Right lobe of liver (tissue), 6 donors: ENCODE results near the gene SCD. TPM values are rescaled to one million over a fixed set of nuclear protein-coding genes. Genes with fewer than 3 reads are reported as not detected.
A peak's percentile ranks its signal among the peaks of the same experiment; 100 is the strongest.
"Not testable (repeated sequence)": the region's sequence is repeated elsewhere in the genome, so short reads cannot be mapped to it uniquely, and the experiment has no call there.

Experiments
- ATAC-seq, 4 donors: fragments of 200-7000 bp; cut with Tn5 transposase; one replicate each; pipeline ENCODE4 v1.9.1; 2020; ENCODE audit warnings: mild to moderate bottlenecking in 4 of 4, moderate library complexity in 4 of 4
- DNase-seq, 3 donors: peaks; one replicate each; pipeline ENCODE4 v3.0.0-alpha.2; 2020
- H3K27ac ChIP-seq, 3 donors: fragments of 200-600 bp; one replicate each; pipeline ENCODE4 v1.8.0; 2022
- H3K27me3 ChIP-seq, 2 donors: fragments of 200-600 bp; one replicate each; pipeline ENCODE4 v1.8.0; 2022
- H3K36me3 ChIP-seq, 4 donors: fragments of 200-600 bp; sonication (generic) in 1 of 4; one replicate each; pipeline versions ENCODE4 v1.5.1 to v1.8.0; 2017 to 2022; ENCODE audit warnings: control low read depth in 1 of 4
- H3K4me1 ChIP-seq, 4 donors: fragments of 200-600 bp; sonication (generic) in 1 of 4; one replicate each; pipeline versions ENCODE4 v1.5.1 to v1.8.0; 2017 to 2022; ENCODE audit warnings: control low read depth in 1 of 4
- H3K4me3 ChIP-seq, 3 donors: fragments of 200-600 bp; one replicate each; pipeline ENCODE4 v1.8.0; 2022
- H3K9me3 ChIP-seq, 4 donors: fragments of 200-600 bp; sonication (generic) in 1 of 4; one replicate each; pipeline versions ENCODE4 v1.5.1 to v1.8.0; 2017 to 2022; ENCODE audit warnings: control low read depth in 1 of 4
- CTCF ChIP-seq, 4 donors: fragments of 200-600 bp in 3 of 4; fragments of 450-650 bp in 1 of 4; IDR thresholded peaks; one replicate each; pipeline versions ENCODE4 v1.5.1 to v1.8.0; 2016 to 2022; ENCODE audit warnings: antibody characterized with exemption in 4 of 4, mild to moderate bottlenecking in 2 of 4
- POLR2A ChIP-seq: fragments of 450-650 bp; IDR thresholded peaks from one replicate; pipeline ENCODE4 v1.6.1; 2017; ENCODE audit warnings: antibody characterized with exemption, mild to moderate bottlenecking
- WGBS: methylation state at CpG from one replicate; pipeline ENCODE4 v1.1.6; 2018; ENCODE audit warnings: low coverage, low lambda C conversion rate; ENCODE audit not compliant: insufficient coverage; ENCODE audit errors: missing lambda C conversion rate; 5-methylcytosine and 5-hydroxymethylcytosine counted together
- intact Hi-C, 2 donors: fragments of 100-400 bp; cut with DNase I; formaldehyde crosslinking; loops; one replicate each; pipeline versions ENCODE4 v1.11.2 to v1.14.1; 2022
- total RNA-seq, 6 experiments: library from RNA; depleted of rRNA in 2 of 6; stranded (reverse); fragments of >200 nt in 2 of 6; fragmentation: NEBNext Ultra II Directional in 3 of 6; extraction: Animal tissue kit (Norgen Biotek cat#: 25700) in 3 of 6; gene quantifications; one replicate each; pipeline versions ENCODE4 v1.1.0 to v1.2.4, GENCODE V29; 2016 to 2023
- donor health status: DM: no; HTN: yes; CAD: no.
- donor health status: DM: no; HTN: no; CAD: no.
- donor health status: DM: no; HTN: no; CAD: no.
- donor health status: DM: no; HTN: yes; CAD: no.
- donor health status: DM: no; HTN: yes; CAD: no.

Gene SCD
- total RNA-seq, 6 experiments from 2014 or later: 38.3 to 599 (median 220) TPM

DNA sequence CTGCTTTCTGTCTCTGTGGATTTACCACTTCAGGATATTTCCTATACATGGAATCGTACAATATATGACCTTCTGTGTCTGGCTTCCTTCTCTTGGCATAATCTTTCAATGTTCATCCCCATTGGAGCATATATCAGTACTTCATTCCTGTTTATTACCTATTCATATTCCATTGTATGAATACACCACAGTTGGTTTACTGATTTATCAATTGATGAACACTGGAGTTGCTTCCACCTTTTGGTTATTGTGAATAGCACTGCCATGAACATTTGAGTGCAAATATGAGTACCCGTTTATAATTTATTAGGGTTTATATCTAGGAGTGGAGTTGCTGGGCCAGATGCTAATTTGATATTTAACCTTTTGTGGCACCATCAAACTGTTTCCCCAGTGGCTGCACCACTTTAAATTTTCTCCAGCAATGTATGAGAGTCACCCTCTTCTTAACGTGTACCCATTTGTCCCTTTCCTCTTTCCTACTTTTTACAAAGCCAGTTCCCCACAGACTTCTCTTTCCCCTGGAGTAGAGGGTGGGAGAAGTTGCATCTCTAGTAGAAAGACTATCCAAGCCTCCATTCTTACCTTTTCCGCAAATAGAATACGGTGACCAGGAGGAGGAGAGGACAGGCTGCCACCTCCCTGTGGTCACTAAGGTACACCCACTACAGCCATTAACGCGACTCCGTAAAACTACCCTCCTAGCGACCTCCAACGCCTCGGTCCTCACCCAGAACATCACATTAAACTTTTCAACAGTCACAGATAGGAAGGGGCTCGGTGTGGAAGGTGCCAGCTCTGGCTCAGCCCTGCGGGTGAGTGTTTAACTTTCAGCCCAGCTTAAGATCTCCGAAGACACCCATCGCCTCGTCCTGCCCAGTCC is 25.6 kb downstream of the SCD start:
- peak in 1 of 4 donors; percentile 0 for ATAC-seq
- DNase-seq: no peak
- peak overlapping the region; percentile 12 to 61 (median 59) for H3K4me3 ChIP-seq
- TF ChIP-seq CTCF (IDR thresholded peaks at IDR 0.05): no peak
- peak; percentile 45 for TF ChIP-seq POLR2A
- no peaks in the 10 kb centered on the region for H3K9me3 ChIP-seq
- H3K27me3 ChIP-seq: no peaks in the 10 kb centered on the region
- WGBS: 11% methylated on average over 15 of the region's 16 CpGs
- no peaks in the 10 kb centered on the region for H3K36me3 ChIP-seq
- peak overlapping the region; percentile 95 to 100 (median 100) for H3K27ac ChIP-seq
- intact Hi-C loops: no loop called here
- peaks cover 0 to 41% (median 20%) of the 10 kb centered on the region in 4 donors for H3K4me1 ChIP-seq

DNA sequence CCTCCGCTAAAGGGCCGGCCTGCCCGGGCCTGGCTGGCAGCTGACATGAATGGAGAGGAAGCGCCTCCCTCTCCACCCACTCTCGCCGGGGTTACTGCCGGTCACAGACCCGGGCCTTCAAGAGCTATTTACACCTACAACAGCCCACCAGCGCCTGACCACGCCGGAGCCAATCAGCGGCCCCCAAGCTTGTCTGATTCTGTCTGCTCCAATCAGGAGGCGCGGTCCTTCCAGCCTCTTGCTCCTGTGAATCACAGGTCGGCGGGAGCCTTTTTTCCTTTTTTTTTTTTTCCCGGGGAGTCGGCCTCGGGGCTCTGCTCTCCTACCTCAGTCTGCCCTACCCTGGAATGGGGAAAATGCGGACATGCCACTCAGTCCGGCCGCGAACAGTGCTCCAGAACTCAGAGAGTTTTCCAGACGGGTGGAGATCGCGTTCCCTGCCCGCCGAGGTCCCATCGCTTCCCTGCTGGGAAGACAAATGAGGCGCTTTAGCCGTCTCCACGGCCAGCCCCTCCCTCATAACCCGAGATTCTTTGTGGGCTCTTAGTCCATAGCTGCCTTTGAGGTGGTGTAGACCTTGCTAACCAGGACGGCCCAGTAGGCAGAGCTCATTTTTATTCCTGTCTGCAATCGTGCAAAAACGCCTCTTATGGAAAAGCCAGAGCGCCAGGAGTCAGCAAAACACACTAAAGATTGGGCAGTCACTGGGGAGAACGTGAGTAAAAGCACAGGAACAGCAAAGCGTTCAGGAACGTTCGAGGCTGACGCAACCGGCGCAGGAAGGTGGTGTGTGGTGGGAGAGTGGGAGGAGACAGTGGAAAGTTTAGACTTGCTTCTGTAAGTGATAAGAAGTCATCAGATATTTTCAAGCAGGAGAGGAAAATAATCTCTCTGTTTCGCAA is 26.5 kb downstream of the SCD start:
- Histone ChIP-seq H3K4me3 (peak overlapping the region; percentile 26 to 61 (median 59)), H3K9me3 (no peaks in the 10 kb centered on the region), H3K27ac (peak overlapping the region; percentile 95 to 100 (median 100)), H3K27me3 (no peaks in the 10 kb centered on the region), H3K36me3 (no peaks in the 10 kb centered on the region), H3K4me1 (peaks cover 0 to 41% (median 20%) of the 10 kb centered on the region in 4 donors)
- WGBS: under 1% methylated on average over 39 of the region's 45 CpGs
- ATAC-seq (peak; percentile 79 to 96 (median 88)), DNase-seq (peak; percentile 99 to 100 (median 99))
- intact Hi-C loops: no loop called here
- TF ChIP-seq POLR2A (peak; percentile 77), CTCF (IDR thresholded peaks at IDR 0.05) (no peak)

- ATAC-seq (no peak), DNase-seq (no peak)
- no peaks in the 10 kb centered on the region for H3K9me3 ChIP-seq
- H3K4me3 ChIP-seq: peak overlapping the region; percentile 26 to 61 (median 59)
- H3K36me3 ChIP-seq: no peaks in the 10 kb centered on the region
- no peak for TF ChIP-seq CTCF (IDR thresholded peaks at IDR 0.05)
- no peak for TF ChIP-seq POLR2A
- WGBS: 12% methylated on average over 3 of the region's 3 CpGs
- H3K27ac ChIP-seq: peak overlapping the region; percentile 95 to 100 (median 100)
- peaks cover 0 to 41% (median 20%) of the 10 kb centered on the region in 4 donors for H3K4me1 ChIP-seq
- intact Hi-C loops: no loop called here
- H3K27me3 ChIP-seq: no peaks in the 10 kb centered on the region
Measured at GRCh38 chr10:100374200-100374655, 27.2 kb downstream of the SCD start.

- peak overlapping the region; percentile 95 to 100 (median 100) for H3K27ac ChIP-seq
- H3K4me1 ChIP-seq: peaks cover 0 to 40% (median 20%) of the 10 kb centered on the region in 4 donors
- peak; percentile 56 to 68 (median 67) for DNase-seq
- peak overlapping the region; percentile 26 to 61 (median 59) for H3K4me3 ChIP-seq
- H3K9me3 ChIP-seq, H3K27me3 ChIP-seq, H3K36me3 ChIP-seq, intact Hi-C loops: not testable (repeated sequence)
- ATAC-seq: peak in 3 of 4 donors; percentile 2 to 21 (median 3)
- 19% methylated on average over 6 of the region's 7 CpGs for WGBS
Measured at GRCh38 chr10:100374677-100375353, 27.8 kb downstream of the SCD start.

- 96% methylated on average over 3 of the region's 6 CpGs for whole genome bisulfite sequencing
- intact Hi-C loops, H3K9me3 ChIP-seq, ATAC-seq, H3K4me3 ChIP-seq, H3K36me3 ChIP-seq, DNase-seq, H3K27ac ChIP-seq, H3K27me3 ChIP-seq: not testable (repeated sequence)
- peaks cover 0 to 27% (median 10%) of the 10 kb centered on the region in 4 donors for H3K4me1 ChIP-seq
Measured at GRCh38 chr10:100376656-100377055, 29.6 kb downstream of the SCD start.
